Neuronal stem cell (in vitro differentiated cells): ENCODE data around the gene TXLNB.

Experiments
- DNase-seq: peaks from one replicate; pipeline ENCODE4 v3.0.0-alpha.2; 2013; ENCODE audit warnings: low spot score
- H2AFZ ChIP-seq: one replicate; pipeline ENCODE4 v1.6.1; 2013; ENCODE audit warnings: mild to moderate bottlenecking, low read length, inconsistent platforms
- H2AK5ac ChIP-seq: 2 replicates; pipeline ENCODE4 v1.6.1; 2013; ENCODE audit warnings: low read depth, mild to moderate bottlenecking, inconsistent platforms, low read length, moderate library complexity, mixed read lengths
- H2BK120ac ChIP-seq: 2 replicates; pipeline ENCODE4 v1.6.1; 2013; ENCODE audit warnings: low read depth, mild to moderate bottlenecking, inconsistent platforms, low read length, moderate library complexity, mixed read lengths
- H2BK12ac ChIP-seq: one replicate; pipeline ENCODE4 v1.6.1; 2013; ENCODE audit warnings: low read length, inconsistent platforms
- H2BK15ac ChIP-seq: 2 replicates; pipeline ENCODE4 v1.6.1; 2013; ENCODE audit warnings: mild to moderate bottlenecking, low read length, inconsistent platforms, mixed read lengths
- H2BK5ac ChIP-seq: one replicate; pipeline ENCODE4 v1.6.1; 2013; ENCODE audit warnings: inconsistent platforms, mild to moderate bottlenecking, low read length, moderate library complexity
- H3K14ac ChIP-seq: one replicate; pipeline ENCODE4 v1.6.1; 2013; ENCODE audit warnings: low read length, inconsistent platforms
- H3K18ac ChIP-seq: 2 replicates; pipeline ENCODE4 v1.6.1; 2013; ENCODE audit warnings: low read length, inconsistent platforms
- H3K23ac ChIP-seq: 2 replicates; pipeline ENCODE4 v1.6.1; 2013; ENCODE audit warnings: low read depth, mild to moderate bottlenecking, mixed read lengths, low read length, inconsistent platforms; ENCODE audit not compliant: poor library complexity
- H3K27ac ChIP-seq: replicated peaks from 3 replicates; pipeline ENCODE4 v1.5.1; 2013; ENCODE audit warnings: low read length, inconsistent platforms
- H3K27me3 ChIP-seq, 3 experiments: 2 replicates each; pipeline ENCODE4 v1.6.1; 2013; ENCODE audit warnings: low read length in 3 of 3, mild to moderate bottlenecking in 2 of 3, inconsistent platforms in 1 of 3, low read depth in 1 of 3, mixed read lengths in 1 of 3, moderate library complexity in 1 of 3; ENCODE audit not compliant: control insufficient read depth in 3 of 3, insufficient read depth in 3 of 3
- H3K36me3 ChIP-seq, 2 donors: replicated peaks in 1 of 2; 2 replicates each; pipeline ENCODE4 v1.6.1; 2013; ENCODE audit warnings: low read length in 2 of 2; ENCODE audit not compliant: control insufficient read depth in 2 of 2, insufficient read depth in 2 of 2
- H3K4ac ChIP-seq: 2 replicates; pipeline ENCODE4 v1.6.1; 2013; ENCODE audit warnings: inconsistent platforms, mild to moderate bottlenecking, low read length, moderate library complexity
- H3K4me1 ChIP-seq, 2 donors: 1 replicate in 1 of 2; 2 replicates in 1 of 2; pipeline ENCODE4 v1.6.1; 2013; ENCODE audit warnings: low read length in 2 of 2, low read depth in 1 of 2; ENCODE audit not compliant: control insufficient read depth in 2 of 2, insufficient read depth in 1 of 2
- H3K4me2 ChIP-seq: one replicate; pipeline ENCODE4 v1.6.1; 2013; ENCODE audit warnings: mild to moderate bottlenecking, low read length, inconsistent platforms; ENCODE audit not compliant: insufficient read depth, poor library complexity, severe bottlenecking
- H3K4me3 ChIP-seq, 2 donors: 2 replicates each; pipeline ENCODE4 v1.5.1; 2013; ENCODE audit warnings: low read length in 2 of 2, mild to moderate bottlenecking in 2 of 2, inconsistent platforms in 1 of 2, moderate library complexity in 1 of 2
- H3K79me1 ChIP-seq: one replicate; pipeline ENCODE4 v1.6.1; 2013; ENCODE audit warnings: low read depth, mild to moderate bottlenecking, inconsistent platforms, low read length, moderate library complexity
- H3K9ac ChIP-seq: one replicate; pipeline ENCODE4 v1.6.1; 2013; ENCODE audit warnings: mild to moderate bottlenecking, low read depth, low read length, inconsistent platforms; ENCODE audit not compliant: poor library complexity
- H3K9me3 ChIP-seq, 2 donors: replicated peaks in 1 of 2; 2 replicates each; pipeline versions ENCODE3 to v1.6.1; 2013; ENCODE audit warnings: low read length in 2 of 2, mild to moderate bottlenecking in 2 of 2, inconsistent platforms in 1 of 2, low read depth in 1 of 2, mixed read lengths in 1 of 2, moderate library complexity in 1 of 2; ENCODE audit not compliant: control insufficient read depth in 2 of 2, insufficient read depth in 1 of 2
- H4K8ac ChIP-seq: one replicate; pipeline ENCODE4 v1.6.1; 2013; ENCODE audit warnings: low read depth, mild to moderate bottlenecking, inconsistent platforms, low read length, moderate library complexity
- H4K91ac ChIP-seq: one replicate; pipeline ENCODE4 v1.6.1; 2013; ENCODE audit warnings: low read length, low read depth, mild to moderate bottlenecking, inconsistent platforms; ENCODE audit not compliant: poor library complexity
- WGBS, 2 donors: extraction: QIAGEN DNeasy Blood & Tissue Kit; methylation state at CpG; one replicate each; pipeline ENCODE4 v1.1.7; 2013; ENCODE audit warnings: missing lambda C conversion rate in 2 of 2, mixed read lengths in 1 of 2; ENCODE audit not compliant: insufficient read length in 2 of 2, insufficient replicate concordance in 1 of 2; ENCODE audit errors: extremely low coverage in 2 of 2; 5-methylcytosine and 5-hydroxymethylcytosine counted together

The TXLNB gene

DNA sequence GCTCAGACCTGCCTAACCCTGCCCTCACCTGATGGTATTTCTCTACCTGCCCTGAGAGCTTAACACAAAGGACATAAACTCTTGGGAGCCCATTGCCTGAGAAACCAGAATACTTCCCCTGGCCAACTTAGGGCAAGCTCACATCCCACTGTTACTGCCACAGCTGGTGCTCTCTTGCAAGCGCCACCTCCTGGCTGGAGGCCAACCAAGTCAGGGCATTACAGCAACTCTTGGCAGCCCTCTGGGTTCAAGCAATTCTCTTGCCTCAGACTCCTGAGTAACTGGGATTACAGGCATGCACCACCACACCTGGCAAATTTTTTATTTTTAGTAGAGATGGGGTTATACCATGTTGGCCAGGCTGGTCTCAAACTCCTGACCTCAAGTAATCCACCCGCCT, 86.8 kb downstream of the TXLNB start:
- no peaks in the 10 kb centered on the region for H3K4me1 ChIP-seq
- WGBS, 2 donors: no CpG with 5 or more reads among the region's 2 CpGs
- H4K91ac ChIP-seq: no peak overlapping the region
- no peak overlapping the region for H4K8ac ChIP-seq
- no peak overlapping the region for H3K4me3 ChIP-seq
- H3K4me2 ChIP-seq: no peak overlapping the region
- no peak overlapping the region for H3K18ac ChIP-seq
- H3K9ac ChIP-seq: no peak overlapping the region
- H2BK120ac ChIP-seq: no peak overlapping the region
- no peaks in the 10 kb centered on the region for H3K27me3 ChIP-seq
- H3K9me3 ChIP-seq: peaks cover 3% of the 10 kb centered on the region in 2 donors
- H3K36me3 ChIP-seq: peaks cover 0 to 2% of the 10 kb centered on the region in 2 donors
- H2BK5ac ChIP-seq: no peak overlapping the region
- no peak overlapping the region for H3K23ac ChIP-seq
- no peak overlapping the region for H2BK12ac ChIP-seq
- no peak overlapping the region for H3K14ac ChIP-seq
- no peak overlapping the region for H2AFZ ChIP-seq
- no peaks in the 10 kb centered on the region for H3K79me1 ChIP-seq
- H3K4ac ChIP-seq: no peak overlapping the region
- no peak overlapping the region for H2BK15ac ChIP-seq
- DNase-seq: no peak
- no peak overlapping the region for H2AK5ac ChIP-seq
- H3K27ac ChIP-seq: no peak overlapping the region

DNA sequence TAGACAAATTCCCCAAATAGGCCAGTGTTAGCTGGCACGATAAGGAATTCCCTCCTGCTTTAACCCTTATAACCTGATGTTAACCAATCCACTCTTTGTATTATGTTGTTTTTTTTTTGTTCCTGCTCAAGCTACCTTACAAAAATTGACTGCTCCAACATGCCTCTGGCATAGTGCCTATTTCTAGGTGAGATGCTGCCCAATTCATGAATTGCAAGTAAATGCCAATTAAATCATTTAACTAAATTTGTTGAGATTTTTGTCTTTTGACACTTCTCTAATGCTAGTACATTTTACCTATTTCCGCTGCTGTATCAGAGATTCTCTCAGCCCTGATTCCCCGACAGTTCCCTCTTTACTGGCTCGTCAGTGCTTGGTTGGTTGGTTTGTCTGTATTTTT, 90.4 kb downstream of the TXLNB start:
- no peak overlapping the region for H3K27ac ChIP-seq
- H3K14ac ChIP-seq: no peak overlapping the region
- peaks cover 0 to 2% of the 10 kb centered on the region in 2 donors for H3K36me3 ChIP-seq
- no peaks in the 10 kb centered on the region for H3K27me3 ChIP-seq
- H3K23ac ChIP-seq: no peak overlapping the region
- H3K4me2 ChIP-seq: no peak overlapping the region
- no peak overlapping the region for H3K9ac ChIP-seq
- H2BK120ac ChIP-seq: no peak overlapping the region
- no peak overlapping the region for H2BK12ac ChIP-seq
- no peak overlapping the region for H3K4ac ChIP-seq
- H2BK5ac ChIP-seq: no peak overlapping the region
- peaks cover 0 to 2% of the 10 kb centered on the region in 2 donors for H3K4me1 ChIP-seq
- no peak overlapping the region for H3K18ac ChIP-seq
- DNase-seq: no peak
- no peak overlapping the region for H2AFZ ChIP-seq
- H4K8ac ChIP-seq: no peak overlapping the region
- H3K79me1 ChIP-seq: no peaks in the 10 kb centered on the region
- H4K91ac ChIP-seq: no peak overlapping the region
- H3K4me3 ChIP-seq: no peak overlapping the region
- H2AK5ac ChIP-seq: no peak overlapping the region
- peaks cover 3% of the 10 kb centered on the region in 2 donors for H3K9me3 ChIP-seq
- no CpG with 5 or more reads among the region's 4 CpGs for WGBS, 2 donors
- no peak overlapping the region for H2BK15ac ChIP-seq

DNA sequence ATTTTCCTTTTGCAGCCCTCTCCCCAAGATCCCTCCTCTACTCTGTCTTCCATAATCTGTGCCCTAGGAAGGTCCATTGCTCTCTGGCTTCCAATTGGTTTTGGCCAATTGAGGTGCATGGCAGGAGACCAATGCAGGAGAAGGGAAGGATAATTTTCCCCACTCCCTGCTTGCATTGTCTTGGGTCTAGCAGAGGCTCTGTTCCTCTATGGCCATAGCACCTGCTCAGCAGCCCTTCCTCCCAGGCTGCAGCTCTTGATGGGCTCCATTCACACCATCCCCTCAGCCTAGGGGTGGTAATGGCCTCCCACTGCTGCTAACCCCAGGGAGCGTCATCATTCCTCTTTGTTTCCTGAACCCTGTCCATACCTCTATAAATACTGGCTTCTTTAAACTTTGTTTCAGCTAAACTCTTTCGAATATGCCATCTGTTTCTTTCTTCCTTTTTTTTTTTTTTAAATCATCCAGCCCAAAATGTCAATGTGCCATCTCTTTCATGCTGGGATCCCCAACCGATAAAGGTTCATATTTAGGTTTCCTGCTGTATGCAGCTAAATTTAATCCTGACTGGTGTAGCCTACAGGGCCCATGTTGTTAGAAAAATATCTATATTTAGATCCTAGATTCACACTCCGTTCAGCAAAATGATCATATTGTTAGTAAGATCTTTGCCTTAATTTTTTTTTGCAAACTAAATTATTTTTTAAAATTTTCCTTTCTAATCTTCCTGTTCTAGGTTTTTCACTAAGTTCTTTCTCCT, 93.1 kb downstream of the TXLNB start:
- Histone ChIP-seq H3K27ac (no peak overlapping the region), H3K36me3 (no peaks in the 10 kb centered on the region), H2BK12ac (no peak overlapping the region), H3K9me3 (no peaks in the 10 kb centered on the region), H2AK5ac (no peak overlapping the region), H3K4me1 (peaks cover 0 to 2% of the 10 kb centered on the region in 2 donors), H3K27me3 (no peaks in the 10 kb centered on the region), H2AFZ (no peak overlapping the region), H2BK15ac (no peak overlapping the region), H2BK5ac (no peak overlapping the region), H3K14ac (no peak overlapping the region), H2BK120ac (no peak overlapping the region), H3K4me2 (no peak overlapping the region), H3K18ac (no peak overlapping the region), H4K91ac (no peak overlapping the region), H3K79me1 (no peaks in the 10 kb centered on the region), H3K23ac (no peak overlapping the region), H3K9ac (no peak overlapping the region), H4K8ac (no peak overlapping the region), H3K4ac (no peak overlapping the region), H3K4me3 (no peak overlapping the region)
- DNase-seq: no peak
- no CpG with 5 or more reads among the region's 4 CpGs for WGBS, 2 donors

- Histone ChIP-seq H3K4ac (no peak overlapping the region), H3K9ac (no peak overlapping the region), H3K36me3 (no peaks in the 10 kb centered on the region), H3K4me2 (no peak overlapping the region), H2BK12ac (no peak overlapping the region), H2AFZ (peak overlapping the region; percentile 30), H2BK120ac (no peak overlapping the region), H3K23ac (no peak overlapping the region), H3K14ac (no peak overlapping the region), H3K4me3 (no peak overlapping the region), H3K9me3 (no peaks in the 10 kb centered on the region), H2BK15ac (no peak overlapping the region), H4K8ac (no peak overlapping the region), H3K4me1 (peaks cover 0 to 2% of the 10 kb centered on the region in 2 donors), H3K27ac (no peak overlapping the region), H3K18ac (no peak overlapping the region), H2AK5ac (no peak overlapping the region), H3K27me3 (no peaks in the 10 kb centered on the region), H2BK5ac (no peak overlapping the region), H4K91ac (no peak overlapping the region), H3K79me1 (no peaks in the 10 kb centered on the region)
- no CpG with 5 or more reads among the region's 3 CpGs for WGBS, 2 donors
- DNase-seq: no peak
Measured at GRCh38 chr6:139194740-139195139, 97.1 kb downstream of the TXLNB start.
